Testis (tissue), 3 donors: ENCODE measurements around the gene ASB6. TPM values are rescaled to one million over a fixed set of nuclear protein-coding genes. Genes with fewer than 3 reads are reported as not detected.
A peak's percentile ranks its signal among the peaks of the same experiment; 100 is the strongest.

Experiments
- DNase-seq: peaks from one replicate; pipeline ENCODE4 v3.0.0-alpha.2; 2019
- H3K27ac ChIP-seq, 2 donors: fragments of 200-600 bp; sonication (generic); one replicate each; pipeline ENCODE4 v1.5.1; 2019
- H3K27me3 ChIP-seq: fragments of 200-600 bp; sonication (generic); one replicate; pipeline ENCODE4 v1.5.1; 2019
- H3K36me3 ChIP-seq: fragments of 200-600 bp; sonication (generic); one replicate; pipeline ENCODE4 v1.5.1; 2017; ENCODE audit warnings: low read depth; ENCODE audit errors: missing control alignments
- H3K4me1 ChIP-seq: fragments of 200-600 bp; sonication (generic); one replicate; pipeline ENCODE4 v1.5.1; 2019
- H3K4me3 ChIP-seq, 2 donors: fragments of 200-600 bp; sonication (generic); one replicate each; pipeline ENCODE4 v1.5.1; 2017 to 2019
- H3K9me3 ChIP-seq: fragments of 200-600 bp; sonication (generic); one replicate; pipeline ENCODE4 v1.5.1; 2017
- POLR2A ChIP-seq: fragments of 450-650 bp; IDR thresholded peaks from one replicate; pipeline ENCODE4 v1.6.1; 2017; ENCODE audit warnings: antibody characterized with exemption, mild to moderate bottlenecking, moderate library complexity
- WGBS, 2 donors: methylation state at CpG; one replicate each; pipeline ENCODE4 v1.1.5; 2018; 5-methylcytosine and 5-hydroxymethylcytosine counted together
- intact Hi-C: fragments of 100-400 bp; cut with DNase I; formaldehyde crosslinking; loops from one replicate; pipeline ENCODE4 v1.15.1; 2023; ENCODE audit warnings: low total_unique reads
- polyA plus RNA-seq: library from polyadenylated mRNA; stranded (reverse); fragments of 350-450 nt; fragmentation: Illumina TruSeq; extraction: RNeasy Lipid Tissue Mini Kit (QIAGEN cat#74804); gene quantifications from one replicate; pipeline ENCODE4 v1.2.3, GENCODE V29; 2014; ENCODE audit warnings: low read depth, low replicate concordance; ENCODE audit not compliant: insufficient read depth
- total RNA-seq, 2 donors: library from RNA; depleted of rRNA; stranded (reverse); fragments of >200 nt; gene quantifications; one replicate each; pipeline ENCODE4 v1.2.3, GENCODE V29; 2016
- TF ChIP-seq, protein P1 (sequence below), 3 experiments: fragments of 450-650 bp in 2 of 3; fragments of 200-600 bp in 1 of 3; sonication (generic) in 1 of 3; IDR thresholded peaks; one replicate each; pipeline ENCODE4 v1.5.1; 2016 to 2019; ENCODE audit warnings: antibody characterized with exemption in 3 of 3, mild to moderate bottlenecking in 2 of 3, moderate library complexity in 1 of 3

Gene ASB6
- total and polyA plus RNA-seq, 3 donors from 2014 or later: 21.4 to 61.7 (median 51.2) TPM

- WGBS, 2 donors: 56 to 80% methylated on average over 5 to 7 of the region's 7 CpGs
- no peak overlapping the region for H3K27ac ChIP-seq
- TF ChIP-seq POLR2A: no peak
- TF ChIP-seq, protein P1, sequence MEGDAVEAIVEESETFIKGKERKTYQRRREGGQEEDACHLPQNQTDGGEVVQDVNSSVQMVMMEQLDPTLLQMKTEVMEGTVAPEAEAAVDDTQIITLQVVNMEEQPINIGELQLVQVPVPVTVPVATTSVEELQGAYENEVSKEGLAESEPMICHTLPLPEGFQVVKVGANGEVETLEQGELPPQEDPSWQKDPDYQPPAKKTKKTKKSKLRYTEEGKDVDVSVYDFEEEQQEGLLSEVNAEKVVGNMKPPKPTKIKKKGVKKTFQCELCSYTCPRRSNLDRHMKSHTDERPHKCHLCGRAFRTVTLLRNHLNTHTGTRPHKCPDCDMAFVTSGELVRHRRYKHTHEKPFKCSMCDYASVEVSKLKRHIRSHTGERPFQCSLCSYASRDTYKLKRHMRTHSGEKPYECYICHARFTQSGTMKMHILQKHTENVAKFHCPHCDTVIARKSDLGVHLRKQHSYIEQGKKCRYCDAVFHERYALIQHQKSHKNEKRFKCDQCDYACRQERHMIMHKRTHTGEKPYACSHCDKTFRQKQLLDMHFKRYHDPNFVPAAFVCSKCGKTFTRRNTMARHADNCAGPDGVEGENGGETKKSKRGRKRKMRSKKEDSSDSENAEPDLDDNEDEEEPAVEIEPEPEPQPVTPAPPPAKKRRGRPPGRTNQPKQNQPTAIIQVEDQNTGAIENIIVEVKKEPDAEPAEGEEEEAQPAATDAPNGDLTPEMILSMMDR (IDR thresholded peaks at IDR 0.05): no peak
- peaks cover 27% of the 10 kb centered on the region for H3K4me1 ChIP-seq
- H3K36me3 ChIP-seq: no peaks in the 10 kb centered on the region
- intact Hi-C loops: no loop called here
- H3K9me3 ChIP-seq: no peaks in the 10 kb centered on the region
- H3K27me3 ChIP-seq: no peaks in the 10 kb centered on the region
- DNase-seq: no peak
- no peak overlapping the region for H3K4me3 ChIP-seq
These were observed 29.8 kb downstream of the ASB6 start for GRCh38 chr9:129612123-129612522.

DNA sequence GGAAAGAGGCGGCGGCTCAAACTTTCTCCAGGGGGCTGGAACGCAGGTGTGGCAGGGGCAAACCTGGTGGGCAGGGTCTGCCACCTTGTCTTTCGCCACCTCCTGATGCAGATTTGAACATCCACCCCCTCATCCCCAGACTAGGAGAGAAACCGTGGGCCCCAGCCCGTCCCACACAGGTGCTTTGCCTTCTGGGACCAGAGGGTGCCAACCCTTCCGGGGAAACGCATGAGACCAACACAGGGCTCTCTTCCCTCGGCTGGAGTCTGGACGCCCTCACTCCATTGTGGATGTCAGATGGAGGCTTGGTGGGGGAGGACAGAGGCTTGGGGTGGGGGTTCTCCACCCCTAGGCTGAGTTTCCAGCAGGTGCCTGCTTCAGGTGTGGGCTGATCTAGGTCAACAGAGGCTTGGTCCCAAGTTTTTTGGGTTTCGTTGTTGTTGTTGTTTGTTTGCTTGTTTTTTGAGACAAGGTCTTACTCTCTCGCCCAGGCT is 30.6 kb downstream of the ASB6 start:
- DNase-seq: no peak
- no peaks in the 10 kb centered on the region for H3K9me3 ChIP-seq
- H3K4me3 ChIP-seq: no peak overlapping the region
- no peaks in the 10 kb centered on the region for H3K36me3 ChIP-seq
- H3K27ac ChIP-seq: no peak overlapping the region
- TF ChIP-seq, protein P1 (IDR thresholded peaks at IDR 0.05): no peak
- no peak for TF ChIP-seq POLR2A
- intact Hi-C loops: no loop called here
- whole genome bisulfite sequencing, 2 donors: 34 to 50% methylated on average over 7 to 11 of the region's 12 CpGs
- no peaks in the 10 kb centered on the region for H3K27me3 ChIP-seq
- H3K4me1 ChIP-seq: peaks cover 31% of the 10 kb centered on the region

DNA sequence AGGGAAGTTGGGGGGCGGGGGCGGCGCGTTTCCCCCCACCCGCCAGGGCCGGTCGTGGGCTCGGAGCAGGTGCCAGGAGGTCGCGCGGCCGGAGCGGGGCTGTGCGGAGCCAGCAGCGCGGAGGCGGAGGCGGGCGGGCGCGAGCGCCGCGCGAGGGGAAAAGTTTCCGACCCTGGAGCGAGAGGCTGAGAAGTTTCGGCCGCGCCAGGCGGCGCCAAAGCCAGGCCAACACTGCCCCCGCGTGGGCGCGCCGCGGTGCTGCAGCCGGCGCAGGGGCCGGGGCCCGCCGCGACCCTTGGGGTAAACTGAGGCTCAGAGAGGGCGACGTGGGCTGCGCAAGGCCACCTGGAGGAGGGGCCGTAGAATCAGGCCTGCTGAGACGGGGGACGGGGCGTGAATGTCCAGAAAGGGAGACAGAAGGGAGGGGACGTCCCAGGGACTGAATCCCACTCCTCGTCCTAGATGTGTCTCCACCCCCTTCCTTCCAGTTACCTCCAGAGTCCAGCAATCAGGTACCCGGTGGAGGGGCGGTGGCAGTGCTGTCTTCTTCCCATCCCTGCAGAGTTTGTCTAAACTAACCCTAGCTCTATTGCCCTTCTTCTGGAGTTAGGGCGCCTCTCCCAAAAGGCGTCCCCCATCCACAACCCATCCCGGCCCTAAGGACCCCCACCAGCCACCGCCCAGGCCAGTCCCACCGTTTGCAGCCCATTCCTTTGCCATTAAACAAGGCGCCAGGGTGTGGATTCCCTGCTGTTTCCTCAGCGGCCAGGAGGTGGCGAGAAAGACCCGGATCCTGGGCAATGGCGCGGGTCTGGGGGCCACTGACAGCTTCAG is 31.3 kb downstream of the ASB6 start:
- Histone ChIP-seq H3K27ac (peak overlapping the region; percentile 82 to 93), H3K4me1 (peaks cover 31% of the 10 kb centered on the region), H3K36me3 (no peaks in the 10 kb centered on the region), H3K27me3 (no peaks in the 10 kb centered on the region), H3K9me3 (no peaks in the 10 kb centered on the region), H3K4me3 (peak overlapping the region; percentile 63 to 66)
- intact Hi-C loops: no loop called here
- peak; percentile 78 for DNase-seq
- TF ChIP-seq, protein P1 (IDR thresholded peaks at IDR 0.05): peak; percentile 85 to 100 (median 100)
- TF ChIP-seq POLR2A: no peak
- whole genome bisulfite sequencing, 2 donors: 1% methylated on average over 13 to 66 of the region's 66 CpGs

- Histone ChIP-seq H3K27me3 (no peaks in the 10 kb centered on the region), H3K36me3 (no peaks in the 10 kb centered on the region), H3K9me3 (no peaks in the 10 kb centered on the region), H3K4me3 (peak overlapping the region; percentile 63 to 66), H3K4me1 (peaks cover 31% of the 10 kb centered on the region), H3K27ac (peak overlapping the region; percentile 82 to 93)
- intact Hi-C loops: no loop called here
- TF ChIP-seq, protein P1 (IDR thresholded peaks at IDR 0.05): no peak
- TF ChIP-seq POLR2A: no peak
- no peak for DNase-seq
- 1% methylated on average over 19 to 24 of the region's 24 CpGs for whole genome bisulfite sequencing, 2 donors
These were observed 31.8 kb downstream of the ASB6 start for GRCh38 chr9:129610213-129610472.
